Measurements from ENCODE around the gene OR2B2.

- no peak for TF ChIP-seq EZH2 (IDR thresholded peaks at IDR 0.05; ENCODE audit: borderline replicate concordance, low read length)
- TF ChIP-seq, protein P1, sequence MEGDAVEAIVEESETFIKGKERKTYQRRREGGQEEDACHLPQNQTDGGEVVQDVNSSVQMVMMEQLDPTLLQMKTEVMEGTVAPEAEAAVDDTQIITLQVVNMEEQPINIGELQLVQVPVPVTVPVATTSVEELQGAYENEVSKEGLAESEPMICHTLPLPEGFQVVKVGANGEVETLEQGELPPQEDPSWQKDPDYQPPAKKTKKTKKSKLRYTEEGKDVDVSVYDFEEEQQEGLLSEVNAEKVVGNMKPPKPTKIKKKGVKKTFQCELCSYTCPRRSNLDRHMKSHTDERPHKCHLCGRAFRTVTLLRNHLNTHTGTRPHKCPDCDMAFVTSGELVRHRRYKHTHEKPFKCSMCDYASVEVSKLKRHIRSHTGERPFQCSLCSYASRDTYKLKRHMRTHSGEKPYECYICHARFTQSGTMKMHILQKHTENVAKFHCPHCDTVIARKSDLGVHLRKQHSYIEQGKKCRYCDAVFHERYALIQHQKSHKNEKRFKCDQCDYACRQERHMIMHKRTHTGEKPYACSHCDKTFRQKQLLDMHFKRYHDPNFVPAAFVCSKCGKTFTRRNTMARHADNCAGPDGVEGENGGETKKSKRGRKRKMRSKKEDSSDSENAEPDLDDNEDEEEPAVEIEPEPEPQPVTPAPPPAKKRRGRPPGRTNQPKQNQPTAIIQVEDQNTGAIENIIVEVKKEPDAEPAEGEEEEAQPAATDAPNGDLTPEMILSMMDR (IDR thresholded peaks at IDR 0.05; ENCODE audit: low read length): no peak
These were observed 38.8 kb upstream of the OR2B2 start for GRCh38 chr6:27951040-27951439.
